OCI-LY7 (cell line): ENCODE results near the gene THSD7B.

Source experiments
- EZH2phosphoT487 ChIP-seq: fragments of 200-600 bp; sonication (generic); IDR thresholded peaks from 2 replicates; pipeline ENCODE4 v1.6.1; 2018; ENCODE audit warnings: low read depth, borderline replicate concordance, mild to moderate bottlenecking, mixed run types, antibody characterized with exemption, low read length, moderate library complexity, mixed read lengths
- TF ChIP-seq, protein P1 (sequence below): fragments of 200-600 bp; sonication (generic); conservative IDR thresholded peaks from 2 replicates; pipeline ENCODE4 v1.5.1; 2014; ENCODE audit warnings: mild to moderate bottlenecking, antibody characterized with exemption, low read length, moderate library complexity, mixed read lengths

DNA sequence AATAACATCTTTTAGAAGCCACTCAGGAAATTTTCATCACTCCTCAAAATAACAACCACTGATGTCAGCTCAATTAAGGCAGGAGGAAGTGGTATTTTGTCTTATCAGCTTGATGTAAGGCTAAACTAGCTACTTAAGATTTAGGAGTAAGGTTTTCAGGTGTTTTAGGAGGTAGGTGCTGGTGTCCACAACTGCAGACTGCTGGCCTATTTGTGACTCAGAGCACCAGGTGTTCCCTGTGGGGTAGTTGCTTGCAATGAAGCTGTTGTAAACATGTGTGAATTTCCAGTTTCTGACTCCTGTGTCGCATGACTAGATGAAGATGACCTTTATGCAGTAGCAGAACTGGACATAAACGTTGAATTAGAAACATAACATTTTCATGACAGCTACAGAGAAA, 164.2 kb downstream of the THSD7B start:
- TF ChIP-seq, protein P1, sequence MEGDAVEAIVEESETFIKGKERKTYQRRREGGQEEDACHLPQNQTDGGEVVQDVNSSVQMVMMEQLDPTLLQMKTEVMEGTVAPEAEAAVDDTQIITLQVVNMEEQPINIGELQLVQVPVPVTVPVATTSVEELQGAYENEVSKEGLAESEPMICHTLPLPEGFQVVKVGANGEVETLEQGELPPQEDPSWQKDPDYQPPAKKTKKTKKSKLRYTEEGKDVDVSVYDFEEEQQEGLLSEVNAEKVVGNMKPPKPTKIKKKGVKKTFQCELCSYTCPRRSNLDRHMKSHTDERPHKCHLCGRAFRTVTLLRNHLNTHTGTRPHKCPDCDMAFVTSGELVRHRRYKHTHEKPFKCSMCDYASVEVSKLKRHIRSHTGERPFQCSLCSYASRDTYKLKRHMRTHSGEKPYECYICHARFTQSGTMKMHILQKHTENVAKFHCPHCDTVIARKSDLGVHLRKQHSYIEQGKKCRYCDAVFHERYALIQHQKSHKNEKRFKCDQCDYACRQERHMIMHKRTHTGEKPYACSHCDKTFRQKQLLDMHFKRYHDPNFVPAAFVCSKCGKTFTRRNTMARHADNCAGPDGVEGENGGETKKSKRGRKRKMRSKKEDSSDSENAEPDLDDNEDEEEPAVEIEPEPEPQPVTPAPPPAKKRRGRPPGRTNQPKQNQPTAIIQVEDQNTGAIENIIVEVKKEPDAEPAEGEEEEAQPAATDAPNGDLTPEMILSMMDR: no peak
- no peak for TF ChIP-seq EZH2phosphoT487
